GM11168 (cell line): ENCODE data around the gene BTBD6.
"Not testable (repeated sequence)": the region's sequence is repeated elsewhere in the genome, so short reads cannot be mapped to it uniquely, and the experiment has no call there.

Experiments
- in situ Hi-C: fragments of 300-500 bp; cut with MboI; formaldehyde crosslinking; loops from one replicate; pipeline ENCODE4 v1.12.0; 2022; ENCODE audit warnings: low sequenced_read_pairs; ENCODE audit not compliant: unreplicated experiment

BTBD6 gene

DNA sequence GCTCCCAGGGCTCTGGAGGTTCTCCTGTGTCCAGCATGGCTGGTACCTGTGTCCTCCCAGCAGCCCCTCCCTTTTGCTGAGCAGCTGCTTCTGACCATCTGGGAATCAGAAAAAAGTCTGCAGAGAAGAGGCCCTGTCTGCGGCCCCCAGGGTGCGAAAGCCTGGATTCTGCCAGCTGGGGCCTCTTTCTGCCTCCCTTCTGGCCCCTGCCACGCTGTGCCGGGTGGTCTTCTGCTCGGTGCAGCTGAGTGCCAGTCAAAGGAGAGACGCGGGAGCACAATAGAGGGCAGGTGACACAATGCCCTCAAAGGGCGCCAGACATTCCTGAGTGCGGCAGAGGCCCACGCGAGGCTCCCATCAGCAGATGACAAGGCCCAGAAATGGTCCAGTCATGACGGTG lies 12.6 kb downstream of the BTBD6 start:
- in situ Hi-C loops, result no loop called here

DNA sequence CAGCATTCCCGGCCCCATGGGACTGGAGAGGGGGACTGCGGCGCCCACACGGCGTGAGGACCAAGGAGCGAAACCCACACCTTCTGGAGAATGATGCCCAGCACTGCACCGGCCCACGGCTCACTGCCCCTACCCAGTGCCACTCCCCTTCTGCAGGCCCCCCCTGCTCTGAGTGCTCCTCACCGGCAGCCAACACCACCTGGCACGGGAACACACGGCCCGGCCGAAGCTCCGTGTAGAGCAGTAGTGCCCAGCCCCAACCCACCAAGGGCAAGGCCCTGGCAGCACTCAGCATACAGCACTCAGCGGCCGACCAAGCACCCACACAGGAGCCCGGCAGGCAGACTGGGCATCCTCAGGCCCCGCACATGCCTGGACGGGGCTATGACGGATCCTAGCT lies 13.4 kb downstream of the BTBD6 start:
- in situ Hi-C loops, result no loop called here

DNA sequence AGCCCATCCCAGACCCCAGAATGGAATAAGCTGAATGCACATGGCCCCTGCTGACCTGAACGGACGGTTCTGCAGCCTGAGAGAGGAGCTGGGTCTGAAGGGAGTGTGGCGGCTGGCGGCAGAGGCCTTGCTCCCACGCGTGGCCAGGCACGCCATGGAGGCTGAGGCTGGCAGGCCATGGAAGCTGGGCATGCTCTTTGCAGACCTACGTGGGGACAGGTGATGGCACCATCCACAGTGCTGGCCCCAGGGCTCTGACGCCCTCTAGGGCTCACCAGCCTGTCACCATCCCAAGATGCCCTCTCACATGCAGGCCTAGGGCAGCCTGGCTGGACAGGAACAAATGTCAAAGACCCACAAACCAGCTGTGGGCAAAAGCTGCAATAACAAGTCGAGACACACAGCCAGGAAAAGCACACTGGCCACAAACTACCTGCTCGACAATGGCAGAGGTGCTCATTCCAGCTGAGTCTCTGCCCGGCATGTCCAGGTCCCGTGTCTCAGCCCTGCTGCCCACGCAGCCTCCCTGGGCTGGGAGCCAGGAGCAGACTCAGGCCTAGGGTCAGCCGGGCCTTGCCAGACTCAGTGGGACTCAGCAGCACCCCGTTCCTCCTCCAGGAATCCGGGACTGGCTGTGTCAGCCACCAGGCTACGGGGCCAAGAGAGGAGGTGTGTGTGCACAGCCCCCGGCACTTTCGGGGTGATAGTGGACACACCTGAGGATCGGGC lies 19.7 kb downstream of the BTBD6 start:
- in situ Hi-C loops, result no loop called here

DNA sequence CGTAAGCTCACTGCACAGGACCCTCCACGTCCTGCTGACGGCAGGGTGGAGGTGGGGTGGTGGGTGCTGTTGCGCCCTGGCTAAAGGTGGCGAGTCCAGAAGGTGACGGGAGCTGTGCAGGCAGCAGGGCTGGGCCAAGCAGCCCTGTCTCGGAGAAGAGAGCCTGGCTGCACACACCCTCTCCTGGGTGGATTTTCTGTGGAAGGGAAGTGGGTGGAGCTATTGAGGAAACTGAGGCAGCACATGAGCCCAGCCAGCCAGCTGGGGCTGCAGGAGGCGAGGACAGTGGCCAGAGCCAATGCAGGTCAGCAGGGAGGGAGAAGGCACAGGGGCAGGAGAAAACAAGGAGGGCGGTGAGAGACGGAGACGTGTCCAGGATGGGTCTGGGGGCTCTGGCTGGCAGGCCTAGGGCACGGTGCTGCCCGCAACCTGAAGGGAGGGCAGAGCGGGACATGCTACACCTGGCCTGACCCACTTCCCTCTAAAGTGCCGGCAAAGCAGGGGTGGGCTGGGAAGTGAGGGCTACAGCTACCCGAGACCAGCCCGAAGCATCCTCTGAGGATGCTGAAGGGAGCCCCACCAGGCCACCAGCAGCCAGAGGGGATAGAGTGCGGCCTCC lies 20.5 kb downstream of the BTBD6 start:
- in situ Hi-C loops, result no loop called here

DNA sequence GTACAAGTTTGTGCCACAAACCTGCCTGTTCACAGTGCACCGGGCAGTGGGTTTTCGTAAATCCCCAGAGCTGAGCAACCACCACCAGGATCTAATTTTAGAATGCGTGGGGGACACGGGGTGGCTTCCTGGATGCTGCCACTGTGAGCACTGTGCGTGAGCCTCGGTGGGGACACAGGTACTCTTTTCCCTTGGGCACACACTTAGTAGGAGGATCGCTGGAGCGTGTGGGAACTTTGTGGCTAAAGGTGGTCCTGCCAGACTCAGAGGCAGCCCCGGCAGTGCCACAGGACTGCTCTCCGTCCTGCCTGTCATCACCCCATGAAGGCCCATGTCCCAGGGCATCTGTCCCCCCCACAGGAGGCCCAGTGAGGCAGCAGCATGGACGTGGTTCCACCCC lies 21.1 kb downstream of the BTBD6 start:
- in situ Hi-C loops, result no loop called here

DNA sequence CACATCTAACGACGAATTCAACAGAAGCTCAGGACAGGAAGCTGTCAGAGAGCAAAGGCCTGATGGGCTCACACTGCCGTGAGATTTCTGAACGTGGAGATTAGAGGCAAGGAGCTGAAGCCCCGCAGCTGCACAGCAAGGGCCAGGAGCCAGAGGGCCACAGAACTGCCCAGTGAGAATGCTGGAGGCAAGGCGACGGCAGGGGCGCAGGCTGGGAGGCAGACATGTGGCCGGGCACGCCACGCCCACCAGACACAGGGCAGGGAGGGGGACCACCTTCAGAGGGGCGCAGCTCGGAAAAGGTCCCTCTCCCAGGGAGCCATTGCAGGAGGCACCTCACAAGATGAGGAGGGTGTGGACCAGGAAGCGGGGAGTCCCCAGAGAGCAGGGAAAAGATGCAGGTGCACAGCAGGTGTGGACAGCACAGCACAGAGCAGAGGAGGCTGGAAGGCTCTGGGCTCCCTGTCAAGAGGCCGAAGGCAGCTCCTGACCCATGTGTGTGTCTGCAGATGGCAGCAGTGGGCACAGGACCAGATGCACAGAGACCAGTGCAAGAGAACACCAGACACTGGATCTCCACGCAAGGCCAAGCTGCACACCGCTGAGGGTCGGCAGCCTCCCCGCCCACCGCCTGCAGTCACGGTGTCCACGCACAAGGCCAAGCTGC lies 23.0 kb downstream of the BTBD6 start:
- in situ Hi-C loops, result no loop called here

DNA sequence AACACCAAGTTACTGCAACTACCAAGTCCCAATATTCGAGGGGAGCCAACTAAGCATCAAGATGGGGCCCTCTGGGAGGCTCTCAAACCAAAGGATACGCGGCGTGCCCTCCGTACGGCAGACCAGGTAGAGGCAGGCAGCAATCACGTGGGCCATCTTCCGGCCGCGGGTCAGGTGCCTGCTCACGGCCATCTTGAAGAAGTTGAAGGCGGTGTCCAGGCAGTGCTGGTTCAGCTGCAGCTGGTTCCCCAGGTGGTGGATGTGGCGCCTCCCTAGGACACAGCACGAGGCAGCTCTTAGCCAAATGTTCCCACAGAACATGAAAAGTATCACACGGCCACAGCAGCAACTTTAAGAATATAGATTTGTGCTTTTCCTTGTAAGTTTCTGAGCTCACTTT lies 24.3 kb downstream of the BTBD6 start:
- in situ Hi-C loops, result no loop called here

DNA sequence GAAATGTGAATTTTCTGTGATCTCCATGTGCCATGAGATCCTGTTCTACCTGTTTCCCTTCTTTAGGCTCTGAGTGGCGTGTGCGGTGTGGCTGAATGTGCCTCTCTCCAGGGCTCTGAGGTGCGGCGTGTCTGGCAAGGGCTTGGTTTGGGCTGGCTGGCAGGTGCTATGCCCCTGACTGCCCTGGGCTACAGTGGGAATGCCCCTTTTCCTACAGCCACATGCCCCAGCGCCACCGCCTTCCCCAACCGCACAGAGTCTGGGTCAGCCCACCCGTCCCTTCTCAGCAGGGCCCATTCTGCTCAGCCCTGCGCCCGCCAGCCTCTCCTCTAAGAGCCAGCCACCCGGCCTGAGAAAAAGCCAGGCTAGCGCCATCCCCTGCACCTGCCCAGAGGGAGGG lies 24.7 kb downstream of the BTBD6 start:
- in situ Hi-C loops, result no loop called here

DNA sequence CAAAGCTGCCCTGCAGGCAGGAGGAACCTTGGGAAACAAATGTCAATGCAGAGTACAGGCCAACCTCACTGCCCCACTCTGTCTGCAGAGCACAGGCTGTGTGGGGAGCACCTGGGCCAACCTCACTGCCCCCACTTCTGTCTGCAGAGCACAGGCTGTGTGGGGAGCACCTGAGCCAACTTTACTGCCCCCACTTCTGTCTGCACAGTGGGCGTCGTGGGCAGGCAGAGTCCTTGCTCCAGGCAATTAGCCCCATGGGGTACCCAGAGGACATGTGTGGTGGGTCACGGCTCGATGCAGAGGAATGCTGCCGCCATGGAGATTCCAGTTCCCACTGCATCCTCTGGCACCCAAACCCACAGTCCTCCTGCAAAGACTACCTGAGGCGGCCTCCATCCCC lies 26.3 kb downstream of the BTBD6 start:
- in situ Hi-C loops, result no loop called here

DNA sequence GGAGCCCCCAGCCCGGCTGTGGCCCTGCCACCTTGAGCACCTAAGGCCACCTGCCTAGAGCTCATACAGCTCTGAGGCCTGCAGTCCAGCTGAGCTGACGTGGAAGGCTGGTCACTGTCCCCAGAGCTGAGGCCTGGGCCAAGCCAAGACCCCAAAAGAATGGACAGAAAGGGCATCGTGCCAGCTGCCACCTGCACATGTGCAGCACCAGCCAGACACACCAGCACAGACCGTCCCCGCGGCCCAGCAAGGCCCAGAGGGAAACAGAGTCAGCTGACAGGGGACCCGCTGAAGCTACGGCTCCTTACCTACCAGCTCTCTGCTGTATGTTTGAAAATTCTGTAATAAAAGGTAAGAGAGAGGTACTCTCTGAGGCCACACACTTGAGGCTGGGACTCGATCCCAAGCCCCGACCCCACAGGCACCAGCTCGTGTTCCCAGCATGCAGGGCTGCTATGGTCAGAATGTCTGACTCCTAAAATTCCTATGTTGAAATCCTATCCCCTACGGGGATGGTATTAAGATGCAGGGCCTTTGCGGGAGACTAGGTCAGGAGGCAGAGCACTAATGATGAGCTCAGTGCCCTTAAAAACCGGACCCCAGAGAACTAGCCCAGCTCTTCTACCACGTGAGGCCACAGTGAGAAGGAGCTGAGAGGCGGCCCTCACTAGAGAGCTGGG lies 27.1 kb downstream of the BTBD6 start:
- in situ Hi-C loops, result no loop called here

DNA sequence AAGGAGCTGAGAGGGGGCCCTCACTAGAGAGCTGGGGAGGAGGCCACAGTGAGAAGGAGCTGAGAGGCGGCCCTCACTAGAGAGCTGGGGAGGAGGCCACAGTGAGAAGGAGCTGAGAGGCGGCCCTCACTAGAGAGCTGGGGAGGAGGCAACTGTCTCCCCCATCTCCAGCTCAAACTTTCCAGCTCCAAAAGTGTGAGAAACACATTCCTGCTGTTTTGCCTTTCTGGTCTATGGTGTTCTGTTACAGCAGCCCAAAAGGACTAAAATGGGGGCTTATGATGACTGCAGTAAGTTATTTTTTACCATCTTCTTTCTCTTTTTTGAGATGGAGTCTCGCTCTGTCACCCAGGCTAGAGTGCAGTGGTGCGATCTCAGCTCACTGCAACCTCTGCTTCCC lies 29.1 kb downstream of the BTBD6 start:
- in situ Hi-C loops, result not testable (repeated sequence)

DNA sequence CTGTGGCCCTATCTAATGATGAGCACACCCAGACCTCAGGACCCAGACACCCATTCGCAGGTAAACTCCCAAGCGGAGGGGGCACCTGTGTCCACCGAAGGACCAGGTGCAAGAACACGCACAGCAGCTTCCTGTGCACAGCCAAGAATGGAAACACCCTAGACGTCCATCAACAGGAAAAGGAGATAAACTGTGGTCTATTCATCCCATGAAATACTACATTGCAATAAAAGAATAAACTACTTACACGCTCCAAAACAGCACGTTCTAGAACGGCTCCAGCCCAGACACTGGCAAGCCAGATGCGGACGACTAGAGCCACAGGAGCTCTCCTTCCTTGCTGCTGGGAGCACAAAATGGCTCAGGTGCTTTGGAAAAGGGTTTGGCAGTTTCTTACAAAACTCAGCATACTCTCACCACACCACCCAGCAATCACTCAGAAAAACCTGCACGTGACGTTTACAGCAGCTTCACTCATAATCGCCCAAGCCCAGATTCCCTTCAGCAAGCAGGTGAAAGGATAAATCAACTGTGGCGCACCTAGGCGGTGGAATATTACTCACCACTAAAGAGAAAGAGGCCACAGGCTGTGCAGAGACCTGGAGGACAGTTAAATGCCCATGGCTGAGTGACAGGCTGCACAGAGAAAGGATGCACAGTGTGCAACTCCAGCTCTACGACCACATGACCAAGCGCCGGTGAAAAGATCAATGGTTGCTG lies 31.5 kb downstream of the BTBD6 start:
- in situ Hi-C loops, result no loop called here

DNA sequence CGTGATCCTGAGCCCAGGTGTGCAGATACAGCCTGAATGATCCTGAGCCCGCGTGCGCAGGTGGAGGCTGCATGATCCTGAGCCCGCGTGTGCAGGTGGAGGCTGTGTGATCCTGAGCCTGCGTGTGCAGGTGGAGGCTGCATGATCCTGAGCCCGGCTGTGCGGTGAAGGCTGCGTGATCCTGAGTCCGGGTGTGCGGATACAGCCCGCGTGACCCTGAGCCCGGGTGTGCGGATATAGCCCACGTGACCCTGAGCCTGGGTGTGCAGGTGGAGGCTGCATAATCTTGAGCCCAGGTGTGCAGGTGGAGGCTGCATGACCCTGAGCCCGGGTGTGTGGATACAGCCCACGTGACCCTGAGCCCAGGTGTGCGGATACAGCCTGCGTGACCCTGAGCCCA lies 32.2 kb downstream of the BTBD6 start:
- in situ Hi-C loops, result no loop called here

DNA sequence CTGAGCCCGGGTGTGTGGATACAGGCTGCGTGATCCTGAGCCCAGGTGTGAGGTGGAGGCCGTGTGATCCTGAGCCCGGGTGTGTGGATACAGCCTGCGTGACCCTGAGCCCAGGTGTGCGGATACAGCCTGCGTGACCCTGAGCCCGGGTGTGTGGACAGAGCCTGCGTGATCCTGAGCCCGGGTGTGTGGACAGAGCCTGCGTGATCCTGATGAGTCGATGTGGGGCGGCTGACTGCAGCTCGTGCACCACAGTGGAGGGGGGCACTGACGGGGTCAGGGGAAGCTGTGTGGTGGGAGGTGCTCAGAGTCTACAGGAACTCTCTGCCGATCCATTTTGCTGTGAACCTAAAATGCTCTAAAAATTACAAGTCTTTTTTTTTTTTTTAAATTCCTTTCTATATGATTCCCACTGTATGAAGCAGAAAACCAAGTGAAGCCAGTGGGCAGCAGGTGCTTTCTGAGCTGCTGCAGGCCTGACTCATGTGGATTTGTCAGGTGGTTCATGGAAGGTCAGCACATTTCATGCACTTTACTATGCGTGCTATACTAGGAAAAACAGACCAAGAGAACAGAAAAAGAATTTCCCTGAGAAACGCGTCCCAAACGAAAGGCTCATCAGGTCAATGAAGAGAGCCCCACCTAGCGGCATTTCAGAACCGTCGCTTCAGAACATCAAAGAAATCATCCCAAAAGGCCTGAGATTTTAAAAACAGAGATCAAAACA lies 33.2 kb downstream of the BTBD6 start:
- in situ Hi-C loops, result no loop called here

DNA sequence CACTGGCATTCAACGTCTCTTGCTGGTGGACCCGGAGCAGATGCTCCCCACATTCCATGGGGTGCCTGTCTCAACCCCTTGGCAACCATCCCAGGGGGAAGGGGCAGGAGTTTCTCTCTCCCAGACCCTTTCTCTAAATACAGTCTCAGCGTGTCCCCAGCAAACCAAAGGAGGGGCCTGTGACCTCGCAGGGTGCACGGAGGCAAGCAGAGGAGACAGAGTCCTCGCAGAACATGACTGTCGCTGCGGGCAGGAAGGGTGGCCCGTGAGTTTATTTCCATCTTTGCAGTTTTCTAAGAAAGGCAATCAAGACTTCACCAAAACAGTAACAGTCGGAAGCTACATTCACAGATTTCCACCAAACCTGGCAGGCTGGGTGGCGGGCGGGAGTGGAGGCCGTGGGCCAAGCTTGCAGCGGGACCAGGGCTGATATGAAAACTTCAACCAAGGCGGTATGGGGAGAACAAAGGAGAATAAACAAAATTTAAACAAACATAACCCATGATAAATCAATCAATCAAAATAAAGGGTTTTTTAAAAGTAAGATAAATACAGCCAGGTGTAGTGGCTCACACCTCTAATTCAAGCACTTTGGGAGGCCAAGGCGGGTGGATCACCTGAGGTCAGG lies 33.9 kb downstream of the BTBD6 start:
- in situ Hi-C loops, result no loop called here

DNA sequence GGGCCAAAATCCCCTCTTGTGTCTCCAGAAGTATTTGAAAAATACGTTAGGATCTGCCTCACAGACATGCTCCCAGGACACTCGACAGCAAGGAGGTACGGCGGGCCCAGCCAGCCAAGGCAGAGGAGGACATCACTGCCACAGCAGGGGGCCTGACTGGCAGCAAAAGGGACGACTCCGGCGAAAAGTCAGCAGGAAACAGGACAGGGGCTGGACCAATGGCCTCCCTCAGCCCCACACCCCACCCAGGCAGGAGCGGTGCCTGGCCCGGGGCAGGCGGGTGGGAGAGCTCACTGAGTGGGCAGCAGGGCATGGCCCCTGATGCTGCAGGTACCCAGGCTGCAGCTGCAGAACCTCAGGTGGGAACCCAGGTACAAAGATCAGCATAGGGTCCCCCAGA lies 34.7 kb downstream of the BTBD6 start:
- in situ Hi-C loops, result no loop called here

DNA sequence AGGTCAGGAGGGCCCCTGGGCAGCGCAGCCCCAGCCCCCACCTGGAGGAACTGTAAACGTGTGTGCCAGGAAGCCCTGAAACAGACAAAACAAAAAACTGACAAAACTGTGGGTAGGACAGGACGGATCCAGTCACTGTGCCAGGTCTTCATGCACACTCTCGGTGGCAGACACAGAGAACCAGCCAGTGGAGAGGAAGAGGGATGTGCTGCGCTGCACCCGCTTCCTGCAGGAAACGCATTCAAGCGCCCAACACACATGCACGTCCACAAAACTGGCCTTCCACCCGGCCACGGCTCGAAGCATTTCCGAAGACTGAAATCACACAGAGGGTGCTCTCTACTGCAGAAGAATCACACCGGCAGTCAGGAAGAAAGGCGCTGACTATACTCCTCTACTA lies 35.6 kb downstream of the BTBD6 start:
- in situ Hi-C loops, result no loop called here

DNA sequence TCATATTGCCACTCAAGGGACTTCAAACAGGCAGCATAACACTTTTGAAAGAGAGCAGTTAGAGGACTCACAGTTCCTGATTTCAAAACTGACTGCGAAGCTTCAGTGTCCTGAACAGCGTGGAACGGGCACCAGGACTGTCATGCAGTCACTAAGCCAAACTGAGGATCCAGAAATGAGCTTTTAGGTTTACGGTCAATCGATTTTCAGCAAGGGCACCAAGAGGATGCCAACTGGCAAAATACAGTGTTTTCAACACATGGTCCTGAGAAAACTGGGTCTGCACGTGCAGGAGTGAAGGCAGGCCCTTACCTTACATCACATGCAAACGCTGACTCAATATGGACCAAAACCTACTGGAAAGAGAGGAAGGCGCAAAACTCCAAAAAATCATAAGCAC lies 36.8 kb downstream of the BTBD6 start:
- in situ Hi-C loops, result no loop called here

DNA sequence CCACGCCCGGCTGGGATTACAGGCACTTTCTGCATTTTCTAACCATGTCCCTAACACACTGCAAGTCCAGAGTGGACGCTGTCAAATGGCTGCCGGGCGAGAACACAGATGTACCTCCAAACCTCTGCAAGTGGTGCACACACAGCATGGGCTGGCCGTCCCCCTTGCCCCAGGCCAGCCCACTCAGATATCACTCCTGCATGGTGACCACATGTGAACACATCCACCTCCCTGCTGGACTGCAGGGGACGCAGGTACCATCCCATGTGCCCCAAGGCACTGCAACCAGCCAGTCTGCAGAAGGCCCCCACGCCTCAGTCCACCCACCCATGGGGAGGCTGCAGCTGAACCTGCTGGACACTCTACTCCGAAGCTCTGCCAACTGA lies 38.4 kb downstream of the BTBD6 start:
- in situ Hi-C loops, result no loop called here
